ENCODE results near the gene ARHGEF7.
"Not testable (repeated sequence)": the region's sequence is repeated elsewhere in the genome, so short reads cannot be mapped to it uniquely, and the experiment has no call there.

The ARHGEF7 gene

DNA sequence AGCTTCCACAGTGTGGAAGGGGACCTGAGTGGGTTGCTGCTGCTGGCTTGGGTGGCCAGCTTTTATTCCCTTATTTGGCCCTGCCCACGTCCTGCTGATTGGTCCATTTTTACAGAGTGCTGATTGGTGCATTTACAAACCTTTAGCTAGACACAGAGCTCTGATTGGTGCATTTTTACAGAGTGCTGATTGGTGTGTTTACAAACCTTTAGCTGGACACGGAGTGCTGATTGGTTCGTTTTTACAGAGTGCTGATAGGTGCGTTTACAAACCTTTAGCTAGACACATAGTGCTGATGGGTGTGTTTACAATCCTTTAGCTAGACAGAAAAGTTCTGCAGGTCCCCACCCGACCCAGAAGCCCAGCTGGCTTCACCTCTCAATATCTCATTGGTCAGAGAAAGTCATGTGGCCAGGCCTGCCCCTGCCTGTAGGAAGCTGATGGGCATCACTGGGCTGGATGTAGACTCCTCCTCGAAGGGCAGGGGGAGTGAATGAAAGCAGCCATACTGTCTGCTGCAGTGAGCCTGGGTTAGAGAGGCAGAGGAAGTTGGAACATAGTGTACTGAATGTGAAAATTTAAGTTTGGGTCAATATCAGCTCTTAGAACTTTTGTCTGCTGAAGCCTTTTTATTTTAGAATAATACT lies 83.7 kb downstream of the ARHGEF7 start:
- DNase-seq (ENCODE audit: low read depth): not testable (repeated sequence)

GRCh38 chr13:111201304-111201940 lies 86.3 kb downstream of the ARHGEF7 start:
- no peak for DNase-seq (ENCODE audit: low read depth)

DNA sequence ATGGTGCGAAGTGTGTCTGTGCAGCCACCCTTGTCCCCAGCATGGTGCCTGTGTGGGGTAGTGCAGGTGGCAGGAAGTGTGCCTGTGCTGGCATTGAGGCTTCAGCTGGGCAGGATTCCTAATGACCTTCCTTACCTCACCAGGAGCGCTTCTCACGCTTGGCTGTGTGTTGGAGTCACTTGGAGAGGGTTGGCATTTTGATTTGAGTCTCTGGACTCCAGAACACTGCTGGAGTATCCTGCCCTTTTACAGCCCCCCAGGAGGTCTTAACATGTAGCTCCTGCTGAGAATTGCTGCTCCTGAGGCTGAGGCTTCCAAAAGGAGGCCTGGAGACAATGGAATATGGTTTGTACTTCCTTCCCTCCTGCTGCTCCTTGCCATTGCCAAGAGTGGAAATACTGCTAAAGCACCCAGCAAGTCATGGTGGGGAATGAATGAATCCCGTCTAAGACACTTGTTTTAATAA lies 87.1 kb downstream of the ARHGEF7 start:
- DNase-seq (ENCODE audit: low read depth): no peak

DNA sequence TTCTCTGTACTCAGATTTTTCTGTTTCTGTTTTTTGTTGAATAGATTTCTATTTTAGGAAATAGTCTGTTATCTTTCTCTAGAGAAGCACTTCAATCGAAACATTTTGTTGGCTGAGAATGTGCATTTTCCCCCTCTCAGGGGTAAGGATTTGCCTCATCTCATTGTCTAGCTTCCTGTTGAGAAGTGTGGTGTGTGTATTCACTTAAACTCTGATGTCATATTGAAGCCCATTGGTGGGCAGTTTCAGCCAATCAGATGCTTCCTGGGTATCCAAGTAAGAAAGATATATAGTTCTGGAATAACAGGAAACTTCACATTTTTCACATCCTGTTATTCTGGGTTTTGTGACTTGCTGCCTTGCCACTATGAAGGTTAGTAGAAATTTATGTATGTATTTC lies 87.6 kb downstream of the ARHGEF7 start:
- DNase-seq (ENCODE audit: low read depth): no peak

- DNase-seq (ENCODE audit: low read depth): no peak
Measured at GRCh38 chr13:111203736-111204389, 88.8 kb downstream of the ARHGEF7 start.

DNA sequence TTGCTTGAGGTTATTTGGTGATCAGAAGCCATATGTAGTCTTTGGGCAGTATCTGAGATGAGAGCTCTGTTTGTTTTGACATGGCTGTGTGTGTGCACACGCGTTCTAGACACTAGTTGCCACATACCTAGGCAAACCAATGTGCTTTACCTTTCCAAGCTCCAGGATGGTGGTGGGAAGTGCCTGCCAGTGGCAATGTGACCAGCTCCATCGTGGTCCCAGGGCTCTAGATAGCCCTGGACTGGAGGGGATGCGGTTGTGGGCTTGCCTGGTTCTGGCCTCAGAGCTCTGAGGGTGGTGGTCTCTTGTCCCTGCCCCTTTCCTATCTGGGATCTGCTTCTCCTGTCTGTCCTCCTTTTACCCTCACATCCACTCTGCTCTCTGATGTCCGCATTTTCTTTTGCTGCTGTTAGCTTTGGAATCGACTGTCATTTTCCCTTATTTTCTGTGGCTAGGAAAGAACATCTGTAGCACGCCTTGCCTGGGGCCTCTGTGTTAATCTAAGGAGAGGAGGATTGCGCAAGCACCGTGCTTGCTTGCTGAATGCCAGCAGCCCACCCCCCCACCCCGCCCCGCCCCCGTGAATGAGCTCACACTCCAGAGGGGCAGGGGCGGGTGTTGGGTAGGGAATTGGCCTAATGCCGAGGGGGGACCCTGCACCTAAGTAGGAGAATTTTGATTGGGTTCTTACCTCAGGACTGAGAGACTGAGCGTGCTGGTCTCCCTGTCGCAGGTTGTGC lies 89.5 kb downstream of the ARHGEF7 start:
- DNase-seq (ENCODE audit: low read depth): no peak

GRCh38 chr13:111206148-111206547 lies 91.0 kb downstream of the ARHGEF7 start:
- no peak for DNase-seq (ENCODE audit: low read depth)

DNA sequence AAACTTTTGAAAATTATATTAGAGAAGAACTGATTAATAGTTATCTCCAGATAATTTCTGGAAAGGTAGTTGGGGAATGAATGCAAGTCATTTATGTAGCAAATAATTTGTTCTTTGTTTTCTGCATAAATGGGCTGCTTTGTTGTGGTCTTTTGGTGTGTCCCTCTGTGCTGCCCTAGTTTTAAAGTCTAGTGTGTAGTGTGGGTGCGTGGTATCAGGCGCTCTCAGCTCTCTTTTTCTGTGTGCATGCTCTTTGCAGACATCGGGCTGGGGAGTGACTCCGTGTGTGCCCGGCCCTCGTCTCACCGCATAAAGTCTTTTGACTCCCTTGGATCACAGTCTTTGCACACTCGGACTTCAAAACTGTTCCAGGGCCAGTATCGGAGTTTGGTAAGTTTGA lies 94.5 kb downstream of the ARHGEF7 start:
- DNase-seq (ENCODE audit: low read depth): no peak

DNA sequence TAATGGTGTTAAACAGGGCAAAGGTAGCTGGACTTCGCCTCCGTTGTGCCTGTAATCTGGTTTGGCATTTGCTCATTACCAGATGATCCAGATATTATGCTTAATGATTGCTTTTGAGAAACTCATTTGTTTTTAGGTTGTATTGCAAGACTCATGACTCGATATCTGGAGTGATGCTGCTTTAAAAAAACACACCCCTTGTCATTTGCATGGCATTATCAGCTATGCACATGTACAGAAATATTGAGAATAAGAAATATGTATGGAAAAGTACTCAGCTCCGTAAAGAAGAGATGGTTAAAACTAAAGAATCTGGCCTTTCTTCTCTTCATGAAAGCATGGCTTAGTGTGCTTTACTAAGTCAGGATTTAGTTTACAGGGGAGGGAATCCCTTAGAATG lies 95.0 kb downstream of the ARHGEF7 start:
- DNase-seq (ENCODE audit: low read depth): no peak

DNA sequence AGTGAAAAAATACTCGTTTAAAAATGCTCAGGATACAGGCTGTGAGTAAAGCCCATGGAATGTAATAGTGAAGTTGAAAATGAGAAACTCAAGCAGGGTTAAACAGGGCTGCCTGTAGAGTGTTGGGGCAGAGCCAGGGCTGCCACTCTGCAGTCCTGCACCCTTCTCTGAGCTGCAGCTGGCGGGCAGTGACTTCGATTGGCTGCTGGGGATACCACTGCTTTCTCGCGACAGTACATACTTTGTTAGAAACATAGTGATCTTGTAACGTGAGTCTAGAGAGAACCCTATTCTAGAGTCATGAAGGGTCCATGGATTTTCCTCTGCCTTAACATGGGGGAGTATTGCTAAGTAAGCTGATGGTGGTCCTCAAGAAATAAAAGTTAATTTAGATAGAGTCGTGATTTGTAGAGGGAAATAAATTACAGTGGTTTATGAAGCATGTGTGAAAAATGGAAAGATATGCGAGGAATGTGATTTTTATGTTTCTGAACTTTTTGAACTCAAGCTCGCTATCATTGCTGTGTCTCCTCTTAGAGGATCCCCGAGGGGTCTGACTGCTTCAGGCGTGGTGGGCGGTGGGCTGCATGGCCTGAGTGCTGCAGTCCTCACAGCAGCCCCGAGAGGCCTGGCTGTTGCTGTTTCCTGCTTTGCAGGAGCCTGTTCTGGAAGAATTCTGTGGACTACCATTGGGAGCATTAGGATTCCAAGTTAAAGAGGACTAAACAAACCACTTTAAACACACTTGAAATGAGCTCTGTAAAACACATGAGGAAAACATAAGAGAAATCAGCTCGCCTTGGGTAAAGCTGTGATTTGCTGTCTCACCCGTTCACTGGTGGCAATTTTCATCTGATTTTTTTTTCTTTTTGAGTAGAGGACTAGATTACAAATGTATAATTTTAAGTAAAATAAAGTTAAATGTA lies 95.7 kb downstream of the ARHGEF7 start:
- DNase-seq (ENCODE audit: low read depth): no peak

DNA sequence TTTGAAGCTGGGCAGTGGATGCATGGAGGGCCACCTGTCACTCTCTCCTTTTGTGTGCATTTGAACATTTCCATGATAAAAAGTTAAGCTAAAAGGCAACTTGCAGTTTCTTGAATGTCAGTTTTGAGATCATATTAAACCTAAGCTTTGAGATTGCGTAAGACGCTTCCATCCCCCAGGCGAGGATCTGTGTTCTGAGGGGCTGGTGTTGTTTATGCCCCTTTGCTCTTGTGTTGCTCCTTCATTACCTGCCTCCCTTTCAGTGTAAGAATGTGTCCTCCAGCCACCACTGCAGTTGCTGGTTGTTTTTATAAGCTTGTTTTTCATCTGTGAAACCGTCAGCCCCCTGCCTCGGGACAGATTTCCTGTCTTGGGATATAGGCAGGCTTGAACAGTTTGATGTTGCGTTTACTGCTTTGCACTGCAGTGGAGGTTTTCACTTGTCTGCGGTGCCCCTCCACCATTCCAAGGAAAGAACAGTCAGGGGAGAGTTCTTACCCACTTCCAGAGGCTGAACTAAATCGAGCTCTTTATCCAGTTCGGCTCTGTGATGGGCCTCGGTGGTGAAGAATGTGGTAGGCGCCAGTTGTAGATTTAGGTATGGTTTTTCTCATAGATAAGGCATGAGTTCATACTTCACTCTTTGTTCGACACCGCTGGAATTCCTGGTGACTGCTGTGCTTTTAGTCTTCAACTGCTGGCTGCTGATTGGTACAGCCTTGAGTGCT lies 96.8 kb downstream of the ARHGEF7 start:
- no peak for DNase-seq (ENCODE audit: low read depth)

DNA sequence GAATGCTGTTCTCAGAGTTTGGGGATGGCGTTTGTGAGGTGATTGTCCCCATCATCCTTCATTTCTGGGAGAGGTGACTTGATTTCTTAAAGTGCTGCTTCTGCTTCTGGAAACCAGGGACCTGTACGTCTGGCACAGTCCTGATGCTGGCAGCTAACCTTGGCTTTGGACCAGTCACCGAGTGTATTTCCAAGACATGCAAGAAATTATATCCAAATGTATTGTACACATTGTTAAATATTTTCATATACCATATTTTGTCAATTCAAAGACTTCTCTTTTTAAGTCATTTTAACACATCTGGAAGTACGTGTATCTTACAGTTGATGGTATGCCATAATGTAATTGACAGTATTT lies 97.4 kb downstream of the ARHGEF7 start:
- DNase-seq (ENCODE audit: low read depth): no peak

- no peak for DNase-seq (ENCODE audit: low read depth)
Measured at GRCh38 chr13:111213964-111214726, 99.0 kb downstream of the ARHGEF7 start.

GRCh38 chr13:111215081-111216047 lies 100.3 kb downstream of the ARHGEF7 start:
- DNase-seq (ENCODE audit: low read depth): no peak

- DNase-seq (ENCODE audit: low read depth): no peak
Measured at GRCh38 chr13:111216166-111216960, 101.3 kb downstream of the ARHGEF7 start.

GRCh38 chr13:111217641-111218040 lies 102.5 kb downstream of the ARHGEF7 start:
- no peak for DNase-seq (ENCODE audit: low read depth)

GRCh38 chr13:111219280-111219679 lies 104.2 kb downstream of the ARHGEF7 start:
- no peak for DNase-seq (ENCODE audit: low read depth)

- DNase-seq (ENCODE audit: low read depth): no peak
Measured at GRCh38 chr13:111219950-111220349, 104.8 kb downstream of the ARHGEF7 start.

All from T-helper 22 cell (primary cell).